HL-60 (cell line): Measurements from ENCODE around the gene UBE2E1.
"Not testable (repeated sequence)": the region's sequence is repeated elsewhere in the genome, so short reads cannot be mapped to it uniquely, and the experiment has no call there.

Experiments
- POLR2AphosphoS5 ChIP-seq: IDR thresholded peaks from 2 replicates; pipeline ENCODE4 v1.6.1; 2012; ENCODE audit warnings: low read depth
- TF ChIP-seq, protein P1 (sequence below): IDR thresholded peaks from one replicate; pipeline ENCODE4 v1.5.1; 2011; ENCODE audit warnings: low read length, control low read depth, inconsistent platforms; ENCODE audit not compliant: insufficient read depth
- TF ChIP-seq, protein P2 (sequence below): IDR thresholded peaks from 2 replicates; pipeline ENCODE4 v1.6.1; 2012; ENCODE audit warnings: low read depth; ENCODE audit not compliant: insufficient replicate concordance

DNA sequence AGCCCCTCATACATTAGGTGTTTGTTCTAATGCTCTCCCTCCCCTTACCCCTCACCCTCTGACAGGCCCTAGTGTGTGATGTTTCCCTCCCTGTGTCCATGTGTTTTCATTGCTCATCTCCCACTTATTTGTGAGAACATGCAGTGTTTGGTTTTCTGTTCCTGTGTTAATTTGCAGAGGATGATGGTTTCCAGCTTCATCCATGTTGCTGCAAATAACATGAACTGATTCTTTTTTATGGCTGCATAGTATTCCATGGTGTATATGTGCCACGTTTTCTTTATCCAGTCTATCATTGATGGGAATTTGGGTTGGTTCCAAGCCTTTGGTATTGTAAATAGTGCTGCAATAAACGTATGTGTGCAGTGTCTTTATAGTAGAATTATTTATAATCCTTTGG is 43.7 kb downstream of the UBE2E1 start:
- TF ChIP-seq, protein P1, sequence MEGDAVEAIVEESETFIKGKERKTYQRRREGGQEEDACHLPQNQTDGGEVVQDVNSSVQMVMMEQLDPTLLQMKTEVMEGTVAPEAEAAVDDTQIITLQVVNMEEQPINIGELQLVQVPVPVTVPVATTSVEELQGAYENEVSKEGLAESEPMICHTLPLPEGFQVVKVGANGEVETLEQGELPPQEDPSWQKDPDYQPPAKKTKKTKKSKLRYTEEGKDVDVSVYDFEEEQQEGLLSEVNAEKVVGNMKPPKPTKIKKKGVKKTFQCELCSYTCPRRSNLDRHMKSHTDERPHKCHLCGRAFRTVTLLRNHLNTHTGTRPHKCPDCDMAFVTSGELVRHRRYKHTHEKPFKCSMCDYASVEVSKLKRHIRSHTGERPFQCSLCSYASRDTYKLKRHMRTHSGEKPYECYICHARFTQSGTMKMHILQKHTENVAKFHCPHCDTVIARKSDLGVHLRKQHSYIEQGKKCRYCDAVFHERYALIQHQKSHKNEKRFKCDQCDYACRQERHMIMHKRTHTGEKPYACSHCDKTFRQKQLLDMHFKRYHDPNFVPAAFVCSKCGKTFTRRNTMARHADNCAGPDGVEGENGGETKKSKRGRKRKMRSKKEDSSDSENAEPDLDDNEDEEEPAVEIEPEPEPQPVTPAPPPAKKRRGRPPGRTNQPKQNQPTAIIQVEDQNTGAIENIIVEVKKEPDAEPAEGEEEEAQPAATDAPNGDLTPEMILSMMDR = not testable (repeated sequence)
- TF ChIP-seq, protein P2, sequence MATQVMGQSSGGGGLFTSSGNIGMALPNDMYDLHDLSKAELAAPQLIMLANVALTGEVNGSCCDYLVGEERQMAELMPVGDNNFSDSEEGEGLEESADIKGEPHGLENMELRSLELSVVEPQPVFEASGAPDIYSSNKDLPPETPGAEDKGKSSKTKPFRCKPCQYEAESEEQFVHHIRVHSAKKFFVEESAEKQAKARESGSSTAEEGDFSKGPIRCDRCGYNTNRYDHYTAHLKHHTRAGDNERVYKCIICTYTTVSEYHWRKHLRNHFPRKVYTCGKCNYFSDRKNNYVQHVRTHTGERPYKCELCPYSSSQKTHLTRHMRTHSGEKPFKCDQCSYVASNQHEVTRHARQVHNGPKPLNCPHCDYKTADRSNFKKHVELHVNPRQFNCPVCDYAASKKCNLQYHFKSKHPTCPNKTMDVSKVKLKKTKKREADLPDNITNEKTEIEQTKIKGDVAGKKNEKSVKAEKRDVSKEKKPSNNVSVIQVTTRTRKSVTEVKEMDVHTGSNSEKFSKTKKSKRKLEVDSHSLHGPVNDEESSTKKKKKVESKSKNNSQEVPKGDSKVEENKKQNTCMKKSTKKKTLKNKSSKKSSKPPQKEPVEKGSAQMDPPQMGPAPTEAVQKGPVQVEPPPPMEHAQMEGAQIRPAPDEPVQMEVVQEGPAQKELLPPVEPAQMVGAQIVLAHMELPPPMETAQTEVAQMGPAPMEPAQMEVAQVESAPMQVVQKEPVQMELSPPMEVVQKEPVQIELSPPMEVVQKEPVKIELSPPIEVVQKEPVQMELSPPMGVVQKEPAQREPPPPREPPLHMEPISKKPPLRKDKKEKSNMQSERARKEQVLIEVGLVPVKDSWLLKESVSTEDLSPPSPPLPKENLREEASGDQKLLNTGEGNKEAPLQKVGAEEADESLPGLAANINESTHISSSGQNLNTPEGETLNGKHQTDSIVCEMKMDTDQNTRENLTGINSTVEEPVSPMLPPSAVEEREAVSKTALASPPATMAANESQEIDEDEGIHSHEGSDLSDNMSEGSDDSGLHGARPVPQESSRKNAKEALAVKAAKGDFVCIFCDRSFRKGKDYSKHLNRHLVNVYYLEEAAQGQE = not testable (repeated sequence)
- not testable (repeated sequence) for TF ChIP-seq POLR2AphosphoS5
